Measurements from ENCODE around the gene SSH2.

- no peak for TF ChIP-seq POLR2A (IDR thresholded peaks at IDR 0.05; ENCODE audit: low read length)
- no peak for TF ChIP-seq GATA1 (IDR thresholded peaks at IDR 0.05; ENCODE audit: low read depth, low read length)
Observed at GRCh38 chr17:29874931-29875596, 55.0 kb downstream of the SSH2 start.
